ENCODE data around the gene HCAR2. TPM values are rescaled to one million over a fixed set of nuclear protein-coding genes. Genes with fewer than 3 reads are reported as not detected.
A peak's percentile ranks its signal among the peaks of the same experiment; 100 is the strongest.
"Not testable (repeated sequence)": the region's sequence is repeated elsewhere in the genome, so short reads cannot be mapped to it uniquely, and the experiment has no call there.

Gene HCAR2
- total RNA-seq, 1 donor from 2014 or later, result not detected

GRCh38 chr12:122716658-122717057, 13.5 kb upstream of the HCAR2 start, which contains the start of gene HCAR3:
Gene HCAR3 (minus strand): TSS chr12:122716811. CDS start chr12:122716737, 74 bp downstream.
- not testable (repeated sequence) for DNase-seq (ENCODE audit: low spot score)

- DNase-seq (ENCODE audit: low spot score), result not testable (repeated sequence)
Observed at GRCh38 chr12:122715211-122715610, 12.1 kb upstream of the HCAR2 start.

GRCh38 chr12:122713491-122714188, 10.5 kb upstream of the HCAR2 start:
- not testable (repeated sequence) for DNase-seq (ENCODE audit: low spot score)

DNA sequence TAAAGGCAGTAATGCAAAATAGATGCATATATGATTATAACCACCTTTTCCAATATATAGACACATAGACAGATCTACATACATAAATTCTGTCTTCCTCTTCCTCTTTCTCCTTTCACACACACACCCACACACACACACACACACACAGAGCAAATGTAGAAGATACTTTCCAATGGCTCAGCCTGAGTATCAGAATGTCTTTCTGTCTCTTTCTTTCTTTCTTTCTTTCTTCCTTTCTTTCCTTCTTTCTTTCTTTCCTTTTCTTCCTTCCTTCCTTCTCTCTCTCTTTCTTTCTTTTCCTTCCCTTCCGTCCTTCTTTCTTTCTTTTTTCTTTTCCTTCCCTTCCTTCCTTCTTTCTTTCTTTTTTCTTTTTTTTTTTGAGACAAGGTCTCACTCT, 8.1 kb upstream of the HCAR2 start:
- not testable (repeated sequence) for DNase-seq (ENCODE audit: low spot score)

DNA sequence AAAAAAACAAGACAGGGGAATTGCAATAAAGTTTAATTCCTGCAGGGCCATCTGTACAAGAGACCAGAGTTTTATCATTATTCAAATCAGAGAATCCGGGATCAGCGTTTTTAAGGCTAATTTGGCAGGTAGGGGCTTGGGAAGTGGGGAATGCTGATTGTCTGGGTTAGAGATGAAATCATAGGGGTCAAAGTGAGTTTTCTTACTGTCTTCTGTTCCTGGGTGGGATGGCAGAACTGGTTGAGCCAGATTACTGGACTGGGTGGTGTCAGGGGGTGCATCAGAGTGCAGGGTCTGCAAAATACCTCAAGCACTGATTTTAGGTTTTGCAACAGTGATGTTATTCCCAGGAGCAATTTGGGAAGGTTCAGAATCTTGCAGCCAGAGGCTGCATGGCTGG, 7.2 kb upstream of the HCAR2 start:
- DNase-seq (ENCODE audit: low spot score), result not testable (repeated sequence)

DNA sequence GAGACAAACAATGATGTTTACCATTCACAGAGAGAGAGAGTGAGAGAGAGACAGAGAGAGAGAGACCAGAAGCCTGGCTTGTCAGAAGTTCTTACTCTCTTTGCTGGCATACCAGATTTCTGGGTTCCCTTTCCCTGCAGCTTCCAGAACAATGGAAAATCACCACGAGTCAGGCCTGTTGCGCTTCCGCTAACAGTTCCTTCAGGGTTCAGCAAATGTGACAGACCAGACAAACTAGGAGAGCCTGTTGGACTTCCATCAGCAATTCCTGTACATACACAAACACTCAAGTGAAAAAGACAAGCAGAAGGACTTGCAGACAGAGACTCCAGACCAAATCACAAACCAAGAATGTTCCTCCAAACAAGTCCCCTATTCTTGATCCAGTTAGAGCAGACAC, 6.1 kb upstream of the HCAR2 start:
- not testable (repeated sequence) for DNase-seq (ENCODE audit: low spot score)

DNA sequence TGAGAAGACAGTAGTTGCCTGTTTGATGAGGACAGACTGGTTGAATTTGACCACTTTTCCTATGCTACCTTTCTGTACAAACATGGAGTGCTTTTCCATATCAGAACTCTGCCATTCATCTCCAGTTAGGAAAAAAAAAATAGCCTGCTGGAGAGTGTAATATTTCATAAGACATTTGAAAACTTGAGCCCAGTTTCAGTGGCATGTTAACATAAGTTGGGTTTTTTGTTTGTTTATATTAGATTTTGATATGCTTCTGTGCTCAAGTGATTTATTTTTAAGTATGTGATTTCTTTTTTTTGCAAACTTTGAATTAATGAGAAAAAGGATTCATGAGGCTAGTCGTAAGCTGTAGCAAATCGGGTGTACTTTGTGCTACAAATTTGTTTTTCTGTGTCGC, 684 bp upstream of the HCAR2 start:
- not testable (repeated sequence) for DNase-seq (ENCODE audit: low spot score)

DNA sequence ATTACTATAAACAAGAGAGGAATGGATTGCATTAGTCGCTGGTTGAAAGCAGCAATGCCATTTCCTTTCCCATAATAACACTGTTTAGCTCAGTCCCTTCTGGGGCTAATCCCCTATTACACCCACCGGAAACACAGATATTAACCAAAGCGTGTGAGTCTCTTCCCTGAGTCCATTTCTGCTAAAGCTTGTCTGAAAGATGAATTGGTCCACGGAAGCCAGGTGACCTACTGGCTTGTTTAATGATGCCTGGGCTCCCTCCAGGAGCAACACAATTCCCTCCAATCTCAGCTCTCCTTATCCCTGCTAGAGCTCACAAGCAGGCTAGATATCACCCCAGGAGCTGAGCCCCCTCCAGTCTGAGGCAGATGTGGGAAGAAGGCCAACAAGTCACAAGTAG, 1.7 kb downstream of the HCAR2 start:
- DNase-seq (ENCODE audit: low spot score), result not testable (repeated sequence)

DNA sequence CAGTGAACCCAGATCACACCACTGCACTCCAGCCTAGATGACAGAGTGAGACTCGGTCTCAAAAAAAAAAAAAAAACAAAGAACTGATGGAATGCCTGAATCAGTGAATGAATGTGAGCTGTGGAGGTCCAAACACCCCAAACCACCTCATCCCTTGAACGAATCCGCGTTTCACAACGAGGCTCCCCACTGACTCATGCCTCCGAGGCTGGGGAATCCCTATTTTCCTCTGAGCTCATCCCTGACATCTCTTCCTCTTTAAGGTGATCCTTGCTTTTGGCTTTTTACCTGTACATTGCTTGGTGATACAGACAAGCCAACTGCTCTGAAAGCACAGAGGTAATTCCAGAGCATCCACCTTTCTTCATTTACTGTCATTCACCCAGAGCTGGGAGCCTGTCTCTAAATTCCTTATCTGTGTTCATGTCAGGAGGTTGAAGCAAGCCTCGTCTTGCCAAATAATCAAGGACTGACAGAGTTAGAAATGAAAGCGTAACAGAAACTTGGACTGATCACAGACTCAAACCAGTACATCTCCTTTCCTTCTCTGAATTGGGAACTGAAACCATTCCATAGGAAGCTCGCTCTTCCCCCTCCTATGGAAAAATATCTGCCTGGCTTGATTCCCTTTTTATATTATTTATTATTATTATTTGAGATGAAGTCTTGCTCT, 3.0 kb downstream of the HCAR2 start:
- DNase-seq (ENCODE audit: low spot score), result not testable (repeated sequence)

GRCh38 chr12:122696922-122697321, 6.2 kb downstream of the HCAR2 start:
- not testable (repeated sequence) for DNase-seq (ENCODE audit: low spot score)

DNA sequence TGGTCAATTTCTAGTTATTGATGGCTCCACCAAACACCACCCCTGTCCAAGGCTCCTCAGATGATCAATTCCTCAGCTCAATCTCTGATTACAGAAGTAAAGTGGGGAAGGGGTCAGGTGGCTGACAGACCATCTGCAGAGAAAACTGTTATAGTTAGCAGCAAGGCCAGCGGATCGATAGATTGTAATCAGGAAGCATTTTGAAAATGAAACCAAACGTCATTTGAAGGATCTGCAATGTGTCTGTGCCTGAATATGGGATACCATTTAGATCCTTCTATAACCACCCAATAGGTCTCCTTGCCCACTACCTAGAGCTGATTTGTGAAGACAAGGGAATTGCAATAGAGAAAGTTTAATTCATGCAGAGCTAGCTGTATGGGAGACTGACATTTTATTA, 11.6 kb downstream of the HCAR2 start:
- no peak for DNase-seq (ENCODE audit: low spot score)

DNA sequence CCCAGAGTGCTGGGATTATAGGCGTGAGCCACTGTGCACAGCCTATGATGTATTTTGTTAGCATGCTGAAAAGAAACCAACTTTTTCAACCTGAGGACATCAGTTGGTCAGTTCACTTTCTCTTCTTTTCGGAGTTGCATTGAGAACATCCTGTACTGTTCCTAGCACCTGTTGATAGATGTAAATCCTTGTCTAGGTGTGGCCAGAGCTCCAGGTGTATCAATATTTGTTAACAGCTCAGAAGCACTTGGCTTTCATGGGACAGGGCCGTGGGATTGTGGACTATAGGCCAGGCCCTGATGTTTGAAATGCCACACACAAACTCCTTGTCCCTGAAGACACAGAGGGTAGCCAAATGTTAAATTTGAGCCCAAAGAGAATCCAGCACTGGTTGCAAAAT, 14.9 kb downstream of the HCAR2 start:
- DNase-seq (ENCODE audit: low spot score), result no peak

DNA sequence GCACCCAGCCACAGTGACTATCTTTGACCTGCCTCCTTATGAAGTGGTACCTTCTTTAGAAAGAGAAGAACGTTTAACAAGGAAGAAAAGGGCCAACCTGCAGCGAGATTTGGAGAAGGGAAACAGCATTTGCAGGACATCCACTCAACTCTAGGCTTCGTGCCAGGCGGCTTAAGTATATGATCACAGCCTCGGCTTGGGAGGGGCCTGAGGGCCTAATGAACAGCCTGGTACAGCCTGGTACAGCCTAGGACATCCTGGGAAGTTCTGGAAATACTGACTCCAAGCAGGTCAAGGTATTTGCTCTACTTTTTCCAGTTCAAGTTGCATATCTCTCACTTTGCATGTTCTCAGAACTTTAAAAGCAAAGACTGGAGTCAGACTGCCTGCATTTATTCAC, 16.1 kb downstream of the HCAR2 start:
- peak; percentile 67 for DNase-seq (ENCODE audit: low spot score)

GRCh38 chr12:122686538-122686937, 16.6 kb downstream of the HCAR2 start:
- DNase-seq (ENCODE audit: low spot score), result no peak

DNA sequence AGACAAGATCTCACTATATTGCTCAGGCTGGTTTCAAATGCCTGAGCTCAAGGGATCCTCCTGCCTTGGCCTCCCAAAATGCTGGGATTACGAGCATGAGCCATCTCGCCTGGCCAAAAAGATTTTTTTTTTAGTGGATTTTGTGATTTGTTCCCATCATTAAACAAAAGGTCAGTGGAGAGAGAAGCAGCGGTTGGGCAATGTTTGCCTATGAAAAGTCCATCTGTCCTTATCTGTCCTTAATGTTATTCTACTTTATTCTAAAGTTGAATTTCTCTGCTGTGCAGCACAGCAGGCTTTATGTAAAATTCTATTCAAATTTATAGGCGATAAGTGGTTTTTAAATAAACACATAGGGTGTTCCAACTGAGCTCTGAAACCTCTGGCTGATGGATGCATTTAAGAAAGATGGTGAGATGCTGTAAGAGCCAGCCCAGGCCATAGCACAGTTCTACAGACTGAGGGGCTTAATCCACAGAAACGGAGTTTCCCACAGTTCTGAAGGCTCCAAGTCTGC, 18.8 kb downstream of the HCAR2 start:
- DNase-seq (ENCODE audit: low spot score), result no peak

DNA sequence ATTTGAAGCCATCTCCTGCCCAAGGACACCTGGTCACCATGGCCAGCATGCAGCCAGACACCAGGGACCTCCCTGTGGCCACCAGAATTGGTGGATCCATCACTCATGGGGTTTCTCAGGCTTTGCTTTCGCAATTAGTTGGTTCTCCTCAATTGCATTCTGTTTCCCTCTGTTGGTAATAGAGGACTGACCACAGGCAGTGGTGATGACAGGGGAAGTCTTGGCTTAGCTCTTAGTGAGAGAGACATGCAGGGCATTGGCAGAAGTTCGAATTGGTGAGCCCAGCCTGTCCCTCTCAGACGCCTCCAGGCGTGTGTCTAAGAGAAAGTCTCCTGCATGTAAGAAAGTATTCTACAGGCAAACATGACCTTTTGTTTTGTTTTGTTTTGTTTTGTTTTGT, 21.3 kb downstream of the HCAR2 start:
- no peak for DNase-seq (ENCODE audit: low spot score)

DNA sequence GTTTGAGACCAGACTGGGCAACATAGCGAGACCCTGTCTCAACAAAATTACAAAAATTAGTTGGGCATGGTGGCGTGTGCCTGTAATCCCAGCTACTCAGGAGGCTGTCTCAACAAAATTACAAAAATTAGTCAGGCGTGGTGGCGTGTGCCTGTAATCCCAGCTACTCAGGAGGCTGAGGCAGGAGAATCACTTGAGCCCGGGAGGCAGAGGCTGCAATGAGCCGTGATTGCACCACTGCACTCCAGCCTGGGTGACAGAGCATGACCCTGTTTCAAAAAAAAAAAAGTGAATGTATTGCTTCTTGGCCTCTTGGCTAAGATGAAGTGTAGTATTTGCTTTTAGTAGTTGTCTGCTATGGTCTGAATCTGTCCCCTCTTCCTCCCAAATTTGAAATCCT, 22.2 kb downstream of the HCAR2 start:
- not testable (repeated sequence) for DNase-seq (ENCODE audit: low spot score)

DNA sequence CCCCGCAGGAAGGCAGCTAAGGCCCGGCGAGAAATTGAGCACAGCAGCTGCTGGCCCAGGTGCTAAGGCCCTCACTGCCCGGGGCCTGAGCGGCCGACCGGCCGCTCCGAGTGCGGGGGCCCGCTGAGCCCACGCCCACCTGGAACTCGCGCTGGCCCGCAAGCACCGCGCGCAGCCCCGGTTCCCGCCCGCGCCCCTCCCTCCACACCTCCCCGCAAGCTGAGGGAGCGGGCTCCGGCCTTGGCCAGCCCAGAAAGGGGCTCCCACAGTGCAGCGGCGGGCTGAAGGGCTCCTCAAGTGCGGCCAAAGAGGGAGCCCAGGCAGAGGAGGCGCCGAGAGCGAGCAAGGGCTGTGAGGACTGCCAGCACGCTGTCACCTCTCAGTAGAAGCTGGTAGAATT, 26.4 kb downstream of the HCAR2 start:
- not testable (repeated sequence) for DNase-seq (ENCODE audit: low spot score)

DNA sequence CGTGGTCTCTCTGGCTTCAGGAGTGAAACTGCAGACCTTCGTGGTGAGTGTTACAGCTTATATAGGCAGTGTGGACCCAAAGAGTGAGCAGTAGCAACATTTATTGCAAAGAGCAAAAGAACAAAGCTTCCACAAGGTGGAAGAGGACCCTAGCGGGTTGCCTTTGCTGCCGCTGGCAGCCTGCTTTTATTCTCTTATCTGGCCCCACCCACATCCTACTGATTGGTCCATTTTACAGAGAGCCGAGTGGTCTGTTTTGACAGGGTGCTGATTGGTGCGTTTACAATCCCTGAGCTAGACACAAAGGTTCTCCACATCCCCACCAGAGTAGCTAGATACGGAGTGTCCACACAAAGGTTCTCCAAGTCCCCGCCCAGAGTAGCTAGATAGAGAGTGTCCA, 27.1 kb downstream of the HCAR2 start:
- not testable (repeated sequence) for DNase-seq (ENCODE audit: low spot score)

DNA sequence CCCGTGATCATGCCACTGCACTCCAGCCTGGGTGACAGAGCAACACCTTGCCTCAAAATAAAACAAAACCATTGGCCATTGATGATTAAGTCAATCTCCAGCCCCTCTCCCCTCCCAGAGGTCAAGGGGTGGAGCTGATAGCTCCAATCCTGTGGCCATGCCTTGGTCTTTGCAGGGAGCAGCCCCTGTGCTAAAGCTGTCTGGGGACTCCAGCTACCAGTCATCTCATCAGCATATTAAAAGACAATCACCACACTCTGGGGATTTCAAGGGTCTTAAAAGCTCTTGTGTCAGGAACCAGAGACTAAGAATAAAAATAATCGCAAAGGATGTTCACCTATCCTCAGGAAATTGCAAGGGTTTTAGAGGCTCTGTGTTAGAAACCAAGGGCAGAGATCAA, 30.6 kb downstream of the HCAR2 start:
- DNase-seq (ENCODE audit: low spot score), result no peak

GRCh38 chr12:122669397-122670070, 33.6 kb downstream of the HCAR2 start:
- no peak for DNase-seq (ENCODE audit: low spot score)

GRCh38 chr12:122668268-122668667, 34.9 kb downstream of the HCAR2 start:
- no peak for DNase-seq (ENCODE audit: low spot score)

- DNase-seq (ENCODE audit: low spot score), result no peak
Observed at GRCh38 chr12:122665759-122666158, 37.4 kb downstream of the HCAR2 start.

Measured in mucosa of gallbladder (tissue), 1 donor.